Epithelial cell of proximal tubule (primary cell): Measurements from ENCODE around the gene MPEG1. TPM values are rescaled to one million over a fixed set of nuclear protein-coding genes. Genes with fewer than 3 reads are reported as not detected.

Experiments used
- DNase-seq: peaks from one replicate; pipeline ENCODE4 v3.0.0-alpha.2; 2011; ENCODE audit warnings: low read depth
- H3K4me3 ChIP-seq: 2 replicates; pipeline ENCODE4 v1.5.1; 2011; ENCODE audit warnings: low read depth, mild to moderate bottlenecking, low read length
- CTCF ChIP-seq: conservative IDR thresholded peaks from 2 replicates; pipeline ENCODE4 v1.5.1; 2012; ENCODE audit warnings: low read depth, mild to moderate bottlenecking, low read length
- total RNA-seq: library from RNA; depleted of rRNA; stranded (reverse); fragments of >200 nt; gene quantifications from 2 replicates; pipeline ENCODE4 v1.2.3, GENCODE V29; 2015

Gene MPEG1
- total RNA-seq, 1 donor from 2014 or later, result not detected

- no peak for DNase-seq
- TF ChIP-seq CTCF, result no peak
- H3K4me3 ChIP-seq, result no peak overlapping the region
These were observed 6.2 kb upstream of the MPEG1 start for GRCh38 chr11:59218893-59219292.

- no peak overlapping the region for H3K4me3 ChIP-seq
- no peak for DNase-seq
- no peak for TF ChIP-seq CTCF
These were observed 5.6 kb upstream of the MPEG1 start for GRCh38 chr11:59218319-59218718.

GRCh38 chr11:59216641-59217564 is 4.2 kb upstream of the MPEG1 start:
- H3K4me3 ChIP-seq, result no peak overlapping the region
- DNase-seq, result no peak
- no peak for TF ChIP-seq CTCF

- no peak for TF ChIP-seq CTCF
- no peak overlapping the region for H3K4me3 ChIP-seq
- DNase-seq, result no peak
These were observed 1.6 kb upstream of the MPEG1 start for GRCh38 chr11:59214141-59214893.

- no peak overlapping the region for H3K4me3 ChIP-seq
- TF ChIP-seq CTCF, result no peak
- DNase-seq, result no peak
These were observed 505 bp downstream of the MPEG1 start for GRCh38 chr11:59212222-59212621.

- TF ChIP-seq CTCF, result no peak
- DNase-seq, result no peak
- H3K4me3 ChIP-seq, result no peak overlapping the region
These were observed 3.8 kb downstream of the MPEG1 start for GRCh38 chr11:59208956-59209355.
